Endometrial microvascular endothelial cells (primary cell): ENCODE data around the gene C2orf72. TPM values are rescaled to one million over a fixed set of nuclear protein-coding genes. Genes with fewer than 3 reads are reported as not detected.

Experiments used
- in situ Hi-C: cut with HindIII; loops from 2 replicates; pipeline ENCODE4 v1.10.0; 2017; ENCODE audit warnings: low sequenced_read_pairs, low pct_unique_long_range_greater_than_20kb; ENCODE audit errors: inconsistent ontology term
- total RNA-seq: library from RNA; depleted of rRNA; stranded (reverse); fragments of >200 nt; gene quantifications from one replicate; pipeline ENCODE4 v1.2.3, GENCODE V29; 2015; ENCODE audit errors: inconsistent ontology term

The C2orf72 gene
- total RNA-seq, 1 donor from 2014 or later = not detected

DNA sequence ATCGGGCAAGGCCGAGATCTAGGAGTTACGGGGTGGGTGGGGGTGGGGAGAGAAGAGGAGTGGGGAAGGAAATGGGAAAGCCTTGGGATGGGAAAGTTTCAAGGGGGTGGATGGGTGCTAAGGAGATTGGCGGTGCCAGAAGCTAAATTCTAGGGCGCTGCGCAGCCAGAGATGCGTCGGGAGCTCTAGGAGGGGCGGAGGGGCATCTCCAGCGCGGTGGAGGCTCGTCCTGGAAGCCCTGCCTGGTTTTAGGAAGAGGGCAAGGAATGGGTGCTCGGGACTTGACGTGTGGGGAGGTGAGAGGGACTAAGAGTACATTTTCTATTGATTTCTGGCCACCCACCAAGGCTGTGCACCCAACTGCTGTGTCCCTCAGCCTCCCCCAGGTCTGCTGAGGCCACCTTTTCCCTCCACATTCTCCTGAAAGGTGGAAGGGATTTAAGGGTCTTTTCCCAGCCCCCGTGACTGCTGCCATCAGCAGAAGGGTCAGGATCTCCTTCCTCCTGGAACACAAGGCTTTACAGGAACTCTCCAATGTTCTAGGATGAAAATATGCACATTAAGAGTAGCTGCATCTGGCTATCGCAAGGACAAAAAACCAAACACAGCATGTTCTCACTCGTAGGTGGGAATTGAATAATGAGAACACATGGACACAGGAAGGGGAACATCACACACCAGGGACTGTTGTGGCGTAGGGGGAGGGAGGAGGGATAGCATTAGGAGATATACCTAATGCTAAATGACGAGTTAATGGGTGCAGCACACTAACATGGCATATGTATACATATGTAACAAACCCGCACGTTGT is 1.4 kb downstream of the C2orf72 start:
- in situ Hi-C loops = no loop called here

DNA sequence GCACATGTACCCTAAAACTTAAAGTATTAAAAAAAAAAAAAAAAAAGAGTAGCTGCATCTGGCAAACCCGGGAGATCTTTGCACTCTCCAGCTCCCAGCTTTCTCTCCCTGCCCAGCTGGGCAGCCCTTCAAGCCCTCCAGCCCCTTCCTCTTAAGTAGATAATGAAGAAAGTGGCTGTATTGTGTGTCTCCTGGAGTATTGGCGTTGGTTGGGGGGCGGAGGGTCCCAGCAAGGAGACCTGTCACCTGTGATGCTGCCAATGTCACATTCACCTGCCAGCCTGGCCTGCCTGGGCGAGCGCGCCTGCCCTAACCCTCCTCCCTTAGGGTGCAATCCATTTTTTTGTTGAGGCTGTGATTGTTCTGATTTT is 2.0 kb downstream of the C2orf72 start:
- in situ Hi-C loops = no loop called here

DNA sequence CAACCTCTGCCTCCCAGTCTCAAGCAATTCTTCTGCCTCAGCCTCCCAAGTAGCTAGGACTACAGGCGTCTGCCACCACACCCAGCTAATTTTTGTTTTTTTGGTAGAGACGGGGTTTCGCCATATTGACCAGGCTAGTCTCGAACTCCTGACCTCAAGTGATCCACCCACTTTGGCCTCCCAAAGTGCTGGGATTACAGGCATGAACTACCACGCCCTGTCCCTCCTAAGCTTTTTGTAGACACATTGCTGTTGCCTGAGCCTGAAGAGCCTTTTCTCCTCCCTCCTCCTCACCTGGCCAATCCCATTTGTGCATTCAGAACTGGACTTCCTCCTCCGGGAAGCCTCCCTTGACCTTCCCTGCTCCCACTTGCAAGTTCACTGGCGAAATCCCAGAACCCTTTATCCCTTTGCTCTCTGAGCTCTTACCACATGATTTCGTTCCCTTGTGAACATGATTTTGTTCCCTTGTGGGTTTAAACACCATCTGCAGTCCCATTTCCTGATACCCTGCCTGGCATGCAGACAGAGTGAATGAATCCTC is 2.6 kb downstream of the C2orf72 start:
- in situ Hi-C loops = no loop called here

DNA sequence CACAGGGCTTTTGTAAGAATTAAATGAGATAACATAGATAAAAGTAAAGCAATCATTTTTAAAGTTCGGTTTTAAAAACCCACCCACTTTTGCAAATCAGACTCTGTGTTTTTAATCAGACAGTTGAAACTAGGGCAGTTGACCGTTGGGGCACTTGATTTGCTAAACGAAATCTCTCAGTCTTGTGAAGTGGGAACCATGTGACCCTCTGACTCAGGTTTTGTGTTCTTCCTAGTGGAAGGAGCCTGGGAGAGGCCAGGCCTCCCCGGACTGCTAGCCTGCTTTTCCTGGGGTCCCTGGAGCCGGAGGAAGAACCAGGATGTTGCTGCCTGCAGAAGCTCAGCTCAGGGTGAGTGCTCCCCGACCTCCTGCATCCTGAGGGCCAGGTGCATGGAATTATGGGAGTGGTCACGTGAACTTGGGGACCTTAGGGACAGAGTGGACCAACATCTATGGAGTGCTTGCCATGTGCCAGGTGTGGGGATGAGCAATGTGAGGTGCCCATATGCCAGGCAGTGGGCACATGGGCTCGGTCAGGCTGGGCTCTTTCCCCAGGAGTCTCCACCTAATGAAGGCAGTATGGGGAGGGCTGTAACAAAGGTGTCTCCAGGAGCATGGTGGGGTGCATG is 3.9 kb downstream of the C2orf72 start:
- in situ Hi-C loops = no loop called here

DNA sequence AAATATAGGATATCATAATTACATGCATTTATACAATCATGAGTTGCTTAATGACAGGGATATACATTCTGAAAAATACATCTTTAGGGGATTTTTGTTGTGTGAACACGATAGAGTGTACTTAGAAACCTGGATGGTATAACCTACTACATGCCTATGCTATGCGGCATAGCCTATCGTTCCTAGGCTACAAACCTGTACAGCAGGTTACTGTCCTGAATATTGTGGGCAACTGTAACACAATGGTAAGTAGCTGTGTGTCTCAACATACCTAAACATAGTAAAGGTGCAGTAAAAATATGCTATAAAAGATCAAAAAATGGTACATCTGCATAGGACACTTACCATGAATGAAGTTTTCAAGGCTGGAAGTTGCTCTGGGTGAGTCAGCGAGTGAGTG is 6.5 kb downstream of the C2orf72 start:
- in situ Hi-C loops = no loop called here

DNA sequence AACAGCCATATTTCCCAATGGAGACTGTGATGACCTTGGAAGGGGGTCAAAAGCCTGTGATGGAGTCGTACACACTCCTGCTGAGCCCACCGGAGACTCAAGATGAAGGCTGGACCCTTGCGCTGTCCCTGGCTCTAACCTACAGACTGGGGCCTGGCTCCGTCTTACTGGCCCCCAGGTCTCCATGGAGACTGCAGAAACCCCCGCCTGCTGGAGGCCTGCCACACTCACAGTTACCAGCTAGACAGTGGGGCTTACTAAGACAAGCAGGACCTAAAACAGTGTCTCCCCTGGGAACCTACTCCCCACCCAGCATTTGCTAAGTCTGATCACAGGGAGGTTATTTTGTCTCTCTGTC is 9.6 kb downstream of the C2orf72 start:
- in situ Hi-C loops = no loop called here

DNA sequence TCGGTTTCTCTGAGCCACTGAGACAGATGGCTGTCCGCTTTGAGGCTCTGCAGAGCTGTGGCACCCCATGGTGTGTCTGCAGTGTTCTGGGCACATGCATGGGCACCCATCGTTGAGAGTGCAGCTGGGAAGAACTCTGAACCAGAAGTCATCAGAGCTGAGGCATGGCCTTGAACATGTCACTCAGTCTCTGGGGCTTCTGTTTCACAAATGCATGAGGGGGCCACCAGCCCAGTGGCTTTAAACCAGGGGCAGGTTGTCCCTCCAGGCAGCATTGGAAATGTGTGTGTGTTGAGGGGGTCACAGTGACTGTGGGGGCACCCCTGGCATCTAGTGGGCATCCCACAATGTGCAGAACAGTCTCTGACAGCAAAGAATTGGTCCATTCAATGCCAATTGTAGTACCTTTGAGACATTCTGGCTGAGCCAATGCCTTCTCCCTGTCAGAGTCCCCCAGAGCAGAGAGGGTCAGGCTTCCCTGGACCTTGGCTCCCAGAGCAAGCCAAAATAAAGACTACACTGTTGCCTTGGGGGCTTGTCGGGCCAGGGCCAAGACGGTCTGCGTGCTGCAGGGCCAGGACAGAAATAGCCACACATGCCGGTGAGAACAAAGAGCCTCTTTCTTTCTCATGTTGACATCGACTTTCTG is 10.1 kb downstream of the C2orf72 start:
- in situ Hi-C loops = no loop called here

DNA sequence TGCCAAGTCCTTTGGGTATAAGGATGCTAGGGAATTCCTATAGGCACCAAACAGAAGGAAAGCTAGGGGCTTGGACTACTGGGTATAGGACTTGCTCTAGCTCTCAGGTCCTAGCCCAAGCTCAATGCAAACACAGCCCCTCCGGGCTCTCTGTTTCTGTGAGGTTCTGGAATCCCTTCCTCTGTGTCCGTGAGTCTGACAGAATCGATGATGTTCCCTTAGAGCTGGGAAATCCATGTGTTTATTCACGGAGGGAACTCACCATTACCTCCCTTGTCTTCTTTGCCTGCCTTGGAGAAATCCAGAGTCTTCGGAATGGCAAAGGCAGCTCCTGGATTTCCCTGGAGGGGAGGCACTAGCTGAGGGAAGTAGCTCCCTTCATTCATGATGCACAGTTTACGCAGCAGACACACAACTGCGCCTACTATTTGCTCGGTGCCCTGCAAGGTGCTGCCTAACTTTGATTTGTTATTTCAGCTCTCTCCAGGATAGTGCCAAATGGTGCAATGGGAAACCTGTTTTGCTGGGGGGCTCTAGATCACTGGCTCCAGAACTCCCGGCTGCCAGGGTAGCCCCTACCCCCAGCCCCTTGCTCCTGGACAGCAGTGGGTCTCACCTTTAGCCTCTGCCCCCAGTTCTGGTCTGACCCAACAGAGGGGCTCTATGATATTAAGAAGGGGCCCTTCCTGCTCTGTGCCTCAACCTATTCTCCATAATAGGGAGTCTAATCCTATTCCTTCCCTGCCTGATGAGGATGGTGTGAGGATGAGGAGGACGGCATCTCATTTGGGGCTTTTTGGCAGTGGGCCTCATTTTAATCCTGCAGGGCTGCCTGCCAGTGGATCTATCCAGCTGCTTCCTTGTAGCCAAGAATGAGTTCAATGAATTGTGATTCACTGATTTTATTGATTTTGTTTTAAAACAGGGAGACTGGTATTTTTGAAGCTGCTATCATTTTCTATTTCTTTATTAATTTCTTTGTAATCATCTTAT is 10.9 kb downstream of the C2orf72 start:
- in situ Hi-C loops = no loop called here

DNA sequence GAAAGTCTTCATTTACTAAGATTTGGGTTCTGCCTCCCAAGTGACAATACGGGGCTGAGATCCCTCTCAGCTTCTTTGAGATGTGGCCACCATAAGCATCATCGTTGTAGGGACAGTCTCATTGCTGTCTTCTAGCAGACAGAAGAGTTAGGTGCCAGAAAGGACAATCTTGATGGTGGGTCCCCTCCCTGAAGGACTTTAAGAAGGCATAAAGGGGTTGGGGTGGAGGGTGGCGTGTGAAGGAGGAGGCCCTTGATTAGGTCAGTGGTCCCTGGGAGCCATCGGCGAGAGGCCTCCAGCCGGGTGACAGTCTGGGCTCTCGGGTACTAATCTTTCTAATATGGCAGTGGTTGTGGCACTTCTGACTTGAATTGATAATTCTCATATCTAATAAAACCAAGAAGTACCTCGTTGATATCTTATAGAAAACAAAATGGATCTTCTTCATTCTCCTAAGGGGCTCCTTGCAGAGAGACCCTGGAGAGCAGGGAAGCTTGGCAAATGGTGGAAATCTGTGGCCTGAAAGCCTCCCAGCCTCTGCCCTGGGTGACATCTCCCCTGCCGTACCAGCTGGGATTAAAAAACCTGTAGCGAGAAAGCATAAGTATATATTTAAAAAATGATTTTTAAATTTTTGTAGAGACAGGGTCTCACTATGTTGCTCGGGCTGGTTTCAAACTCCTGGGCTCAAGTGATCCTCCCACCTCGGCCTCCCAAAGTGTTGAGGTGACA is 12.1 kb downstream of the C2orf72 start:
- in situ Hi-C loops = no loop called here

DNA sequence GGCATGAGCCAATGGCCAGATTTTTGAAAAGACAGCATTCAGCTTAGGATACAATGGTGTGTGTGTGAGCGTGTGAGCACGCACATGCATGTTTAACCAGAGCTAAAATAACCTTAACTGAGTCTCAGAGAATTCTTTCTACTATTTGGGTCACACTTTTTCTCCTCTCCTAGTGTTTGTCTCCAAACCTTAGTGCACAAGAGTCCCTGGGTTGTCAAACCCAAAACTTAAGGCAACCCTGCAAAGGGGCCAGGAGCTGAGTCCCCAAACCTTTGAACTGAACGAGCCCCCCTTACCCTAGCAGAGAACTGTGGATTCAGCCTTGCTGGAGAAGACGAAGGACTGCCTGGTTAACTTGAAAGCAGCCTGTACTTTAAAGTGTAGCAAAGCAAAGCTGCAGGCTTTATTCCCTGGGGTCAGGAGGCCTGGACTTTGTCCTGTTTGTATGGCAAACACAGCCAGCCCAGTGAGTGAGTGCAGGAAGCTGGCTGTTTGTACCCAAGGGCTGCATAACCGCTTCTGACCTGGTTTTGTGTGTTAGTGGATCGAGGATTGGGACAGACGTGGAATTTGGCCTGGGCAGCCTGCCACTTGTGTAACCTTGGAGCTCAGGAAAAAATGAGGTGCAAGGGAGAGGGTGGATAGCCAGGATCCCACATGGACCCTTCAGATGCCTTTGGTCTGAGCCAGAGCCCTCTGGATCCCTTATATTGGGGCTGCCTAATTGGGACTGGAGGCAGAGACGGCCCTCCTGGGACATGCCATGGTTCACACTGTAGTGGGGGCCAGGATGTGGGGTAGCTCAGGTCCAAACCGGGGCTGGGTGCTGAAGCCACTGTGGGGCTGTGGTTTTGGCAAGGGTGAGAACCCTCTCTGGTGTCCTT is 12.9 kb downstream of the C2orf72 start:
- in situ Hi-C loops = no loop called here

DNA sequence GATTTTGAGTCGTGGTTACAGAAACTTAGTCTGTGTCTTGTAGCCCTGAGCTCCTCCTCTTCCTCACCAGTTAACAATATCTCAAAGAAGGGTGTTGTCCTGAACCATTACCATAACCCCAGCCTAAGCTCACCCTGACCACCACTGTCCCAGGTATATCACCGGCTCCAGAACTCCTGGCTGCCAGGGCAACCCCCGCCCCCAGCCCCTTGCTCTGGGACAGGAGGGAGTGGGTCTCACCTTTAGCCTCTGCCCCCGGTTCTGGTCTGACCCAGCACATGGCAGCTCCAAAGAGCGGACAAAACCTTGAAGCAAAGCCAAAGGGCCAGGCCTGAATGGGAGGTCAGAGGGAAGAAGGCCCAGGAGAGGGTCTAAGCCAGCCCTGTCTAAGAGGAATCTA is 13.8 kb downstream of the C2orf72 start:
- in situ Hi-C loops = no loop called here

DNA sequence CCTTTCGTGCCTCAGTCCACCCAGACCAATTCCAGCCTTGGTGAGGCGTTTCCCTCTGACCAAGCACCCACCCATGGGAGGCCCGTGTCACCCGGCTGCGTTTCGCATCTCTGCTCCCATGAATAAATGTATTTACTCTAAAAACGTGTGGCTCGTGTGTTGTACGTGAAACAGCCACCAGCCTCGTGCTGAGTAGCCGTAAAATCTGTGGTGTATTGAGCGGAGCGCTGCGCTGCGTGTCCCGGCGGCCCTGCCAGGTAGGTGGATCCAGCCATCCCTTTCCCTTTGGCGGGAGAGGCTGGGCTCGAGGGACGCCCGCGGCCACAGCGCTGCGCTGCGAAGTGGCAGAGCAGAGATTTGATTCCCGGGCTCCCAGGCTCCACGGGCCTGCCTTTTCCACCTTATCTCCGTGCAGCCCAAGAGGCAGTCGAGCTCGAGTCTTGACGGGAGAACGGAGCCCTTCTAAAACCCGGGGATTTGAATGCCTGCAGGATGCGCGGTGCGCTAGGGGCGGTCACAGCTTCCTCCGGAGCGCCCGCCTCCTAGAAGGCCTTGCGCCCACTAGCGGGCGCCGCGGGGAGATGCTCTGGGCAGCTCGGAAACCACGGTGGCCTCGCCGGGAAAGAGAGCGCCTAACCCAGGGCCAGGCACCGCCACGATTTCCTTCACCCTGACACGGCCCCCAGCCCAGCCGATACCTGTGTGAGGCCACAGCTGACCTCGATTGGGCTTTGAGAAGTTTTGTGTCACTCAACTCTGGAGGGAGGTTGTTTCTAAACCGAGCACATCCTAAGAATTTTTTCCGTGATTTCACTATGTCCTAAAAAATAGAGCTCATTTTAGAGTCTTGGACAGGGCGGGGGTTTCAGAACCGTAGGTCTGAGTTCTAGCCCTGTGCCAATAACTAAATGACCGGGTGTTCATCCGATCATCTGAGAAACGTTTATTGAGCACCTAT is 15.4 kb downstream of the C2orf72 start:
- in situ Hi-C loops = no loop called here

DNA sequence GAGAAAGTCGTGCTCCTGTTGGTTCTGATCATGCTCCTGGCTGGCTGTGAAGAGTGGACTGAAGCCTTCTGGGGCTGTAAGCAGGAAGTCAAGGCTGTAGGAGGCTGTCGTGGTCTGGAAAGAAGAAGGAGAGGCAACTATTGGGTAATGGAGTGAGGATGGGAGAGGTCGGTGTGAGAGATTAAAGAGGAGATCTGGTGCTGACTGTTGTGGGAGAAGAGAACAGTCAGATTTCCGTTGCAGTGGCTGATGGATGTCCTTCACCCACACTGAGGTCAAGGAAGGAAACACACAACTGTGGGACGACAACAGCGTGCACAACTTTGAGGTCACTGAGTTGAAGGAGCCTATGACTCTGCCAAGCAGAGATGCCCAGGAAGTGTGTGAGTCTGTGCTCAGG is 16.5 kb downstream of the C2orf72 start:
- in situ Hi-C loops = no loop called here

DNA sequence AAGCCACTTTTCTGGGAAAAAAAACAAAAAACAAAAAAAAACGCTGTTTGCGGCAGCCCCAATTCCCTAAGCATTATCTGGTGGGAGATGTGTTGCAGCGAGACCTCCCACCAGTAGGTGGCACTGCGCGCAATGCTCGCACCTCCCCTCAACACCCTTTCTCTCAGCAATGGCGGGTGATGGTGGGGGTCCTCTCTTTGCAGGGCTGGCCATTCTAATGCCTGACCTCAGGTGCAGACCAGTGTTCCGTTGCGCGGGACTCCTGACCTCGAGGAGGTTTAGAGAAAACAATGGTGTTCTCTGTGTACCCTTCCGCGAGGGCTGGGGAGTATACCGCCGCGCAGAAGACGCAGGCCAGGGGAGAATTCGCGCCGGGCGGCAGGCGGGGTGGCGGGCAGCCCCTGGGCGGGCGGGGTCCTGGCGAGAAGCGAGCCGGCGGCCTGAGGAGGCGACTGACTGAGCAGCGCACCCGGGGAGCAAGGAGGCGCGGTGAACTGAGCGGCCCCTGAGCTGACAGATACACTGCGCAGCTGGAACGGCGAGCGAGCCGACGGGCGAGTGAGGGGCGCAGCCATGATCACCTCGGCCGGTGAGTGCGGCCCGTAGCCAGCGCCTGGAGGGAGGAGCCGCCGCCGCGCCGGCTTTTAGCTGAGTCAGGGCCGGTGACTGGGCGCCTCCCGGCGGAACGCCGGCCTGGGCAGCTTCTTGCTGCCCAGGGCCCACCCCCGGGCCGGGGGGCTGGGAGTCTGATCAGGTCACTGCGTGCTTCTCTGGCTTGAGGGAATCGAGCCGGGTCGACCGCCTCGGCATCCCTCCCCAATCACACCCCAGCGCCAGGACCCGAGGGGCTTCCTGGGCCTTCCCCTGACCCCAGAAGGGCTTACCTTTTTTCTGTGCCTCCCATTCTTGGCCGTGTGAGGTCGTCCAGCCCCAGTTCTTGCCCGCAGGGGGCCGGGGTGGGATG is 19.4 kb downstream of the C2orf72 start, which contains the start of gene PSMD1:
Gene PSMD1, plus strand, starts transcription at position 415 of the 964 bp plus-strand sequence. Its CDS starts 159 bp downstream, at position 574.
- in situ Hi-C loops = no loop called here

DNA sequence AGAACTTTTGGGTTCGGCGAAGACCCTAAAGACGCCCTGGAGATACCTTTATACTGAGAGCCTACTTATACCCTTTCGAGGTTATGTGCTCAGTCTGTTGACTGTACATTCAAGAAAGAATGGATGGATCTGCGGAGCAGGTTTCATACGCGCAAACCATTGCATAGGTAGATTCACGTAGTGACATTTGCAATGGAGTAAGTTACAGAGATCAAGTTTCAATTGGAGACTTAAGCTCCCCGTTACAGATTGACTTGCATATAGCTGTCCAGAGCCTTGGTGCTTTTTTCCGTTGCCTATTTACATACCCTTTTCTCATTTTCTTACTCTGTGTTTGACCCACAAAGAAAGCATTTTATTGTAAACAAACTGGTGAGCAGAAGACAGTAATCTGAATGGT is 20.3 kb downstream of the C2orf72 start:
- in situ Hi-C loops = no loop called here
